ENCODE measurements around the gene TMEM9. TPM values are rescaled to one million over a fixed set of nuclear protein-coding genes. Genes with fewer than 3 reads are reported as not detected.

TMEM9 gene
- total and polyA plus RNA-seq, 9 of the 15 experiments (the other 6 are each of a cell fraction or from before 2014, with no cell fraction given): 30.4 to 107 (median 67.6) TPM

- TF ChIP-seq ZNF407 (IDR thresholded peaks at IDR 0.05; ENCODE audit: low read depth): no peak
- no peak for TF ChIP-seq ZNF77 (CRISPR knock-in tag; IDR thresholded peaks at IDR 0.05)
- TF ChIP-seq HDAC3 (IDR thresholded peaks at IDR 0.05; ENCODE audit: borderline replicate concordance, partially characterized antibody): no peak
- TF ChIP-seq ZNF707 (CRISPR knock-in tag; conservative IDR thresholded peaks at IDR 0.05): no peak
- no peak for TF ChIP-seq NRF1 (conservative IDR thresholded peaks at IDR 0.05 in 1 of 2, IDR thresholded peaks at IDR 0.05 in 1 of 2)
- TF ChIP-seq DDX20 (tag; IDR thresholded peaks at IDR 0.05; ENCODE audit: low read depth): no peak
- TF ChIP-seq CEBPG (CRISPR knock-in tag; IDR thresholded peaks at IDR 0.05): no peak
- no peak for TF ChIP-seq CEBPG (tag; conservative IDR thresholded peaks at IDR 0.05 in 1 of 2, IDR thresholded peaks at IDR 0.05 in 1 of 2)
- no peak for TF ChIP-seq NR2F6 (CRISPR knock-in tag; IDR thresholded peaks at IDR 0.05)
- TF ChIP-seq GTF2B (IDR thresholded peaks at IDR 0.05; ENCODE audit: extremely low read depth, insufficient read length): no peak
- no peak for TF ChIP-seq ZFX (CRISPR knock-in tag; IDR thresholded peaks at IDR 0.05)
- no peak for TF ChIP-seq HDGF (IDR thresholded peaks at IDR 0.05)
- no peak for TF ChIP-seq U2AF2 (optimal IDR thresholded peaks at IDR 0.05; ENCODE audit: low read depth, low read length)
- TF ChIP-seq MYC (IDR thresholded peaks at IDR 0.05; ENCODE audit: low read depth, low read length): peak; percentile 38; the same call in 1 of the 2 replicates
- no peak for TF ChIP-seq MYC (CRISPR knock-in tag; IDR thresholded peaks at IDR 0.05; ENCODE audit: borderline replicate concordance, low read depth)
- no peak for TF ChIP-seq ZNF398 (CRISPR knock-in tag; IDR thresholded peaks at IDR 0.05)
These were observed 30.2 kb upstream of the TMEM9 start (continued) for GRCh38 chr1:201184307-201185122.

Data from K562 (cell line).